COR-L47 (cell line): ENCODE data around the gene EIF4E1B.

Experiments used
- DNase-seq: peaks from one replicate; lab custom pipeline; 2025; lab: John Stamatoyannopoulos, UW

EIF4E1B gene

DNA sequence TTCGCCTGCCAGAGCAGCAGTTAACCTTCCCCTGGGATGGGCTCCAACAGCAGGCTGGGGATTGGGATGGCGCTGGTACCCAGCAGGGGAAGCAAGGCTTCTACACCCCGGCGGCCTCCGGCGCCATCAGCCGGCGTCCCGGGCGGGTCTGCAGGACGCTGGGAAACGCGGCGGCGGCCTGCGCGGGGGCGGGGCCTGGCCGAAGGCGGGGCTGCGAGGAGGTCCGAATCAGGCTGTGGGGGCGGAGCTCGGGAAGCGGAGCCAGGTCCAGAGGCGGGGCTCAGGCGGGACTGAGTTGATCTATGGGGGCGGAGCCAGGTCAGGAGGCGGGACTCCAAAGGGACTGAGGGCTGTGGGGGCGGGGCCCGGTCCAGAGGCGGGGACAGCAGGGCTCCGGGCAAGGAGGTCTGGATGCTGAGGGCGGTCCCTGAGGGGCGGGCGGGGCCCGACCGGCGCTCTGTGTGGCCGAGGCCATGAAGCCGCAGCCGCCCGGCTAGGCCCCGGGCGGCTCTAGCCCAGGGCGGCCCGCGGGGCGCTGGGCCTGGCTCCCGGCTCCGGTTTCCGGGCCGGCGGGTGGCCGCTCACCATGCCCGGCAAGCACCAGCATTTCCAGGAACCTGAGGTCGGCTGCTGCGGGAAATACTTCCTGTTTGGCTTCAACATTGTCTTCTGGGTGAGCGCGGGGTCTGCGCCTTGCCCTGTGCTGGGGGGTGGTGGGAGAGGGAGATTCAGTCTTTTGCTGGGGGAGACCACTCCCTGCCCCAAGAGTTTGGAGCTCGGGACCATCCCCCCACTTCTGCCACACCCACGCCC is 16.8 kb downstream of the EIF4E1B start, which contains the start of gene TSPAN17:
TSPAN17 (plus strand) TSS at position 455 of the 813 bp plus-strand sequence; CDS start at position 587, 132 bp downstream.
- peak; percentile 100 for DNase-seq

GRCh38 chr5:176647843-176648473 is 17.5 kb downstream of the EIF4E1B start:
- DNase-seq = peak; percentile 52

GRCh38 chr5:176648474-176649194 is 18.2 kb downstream of the EIF4E1B start:
- DNase-seq = no peak

GRCh38 chr5:176650354-176650884 is 19.9 kb downstream of the EIF4E1B start:
- peak; percentile 27 for DNase-seq

DNA sequence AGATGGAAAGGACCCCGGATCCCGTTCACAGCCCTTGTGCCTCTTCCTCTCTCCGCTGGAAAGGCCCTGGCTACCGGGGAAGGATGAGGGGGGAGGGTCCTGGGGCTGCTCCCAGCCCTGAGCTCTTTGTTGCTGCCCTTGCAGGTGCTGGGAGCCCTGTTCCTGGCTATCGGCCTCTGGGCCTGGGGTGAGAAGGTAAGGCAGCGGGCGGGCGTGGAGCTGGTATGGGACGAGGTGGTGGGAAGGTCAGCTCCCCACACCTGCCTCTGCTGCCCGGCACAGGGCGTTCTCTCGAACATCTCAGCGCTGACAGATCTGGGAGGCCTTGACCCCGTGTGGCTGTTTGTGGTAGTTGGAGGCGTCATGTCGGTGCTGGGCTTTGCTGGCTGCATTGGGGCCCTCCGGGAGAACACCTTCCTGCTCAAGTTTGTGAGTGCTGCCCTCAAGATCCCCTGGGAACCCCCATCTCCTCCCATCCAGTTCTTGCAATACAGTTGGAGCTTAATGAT is 21.1 kb downstream of the EIF4E1B start:
- no peak for DNase-seq

DNA sequence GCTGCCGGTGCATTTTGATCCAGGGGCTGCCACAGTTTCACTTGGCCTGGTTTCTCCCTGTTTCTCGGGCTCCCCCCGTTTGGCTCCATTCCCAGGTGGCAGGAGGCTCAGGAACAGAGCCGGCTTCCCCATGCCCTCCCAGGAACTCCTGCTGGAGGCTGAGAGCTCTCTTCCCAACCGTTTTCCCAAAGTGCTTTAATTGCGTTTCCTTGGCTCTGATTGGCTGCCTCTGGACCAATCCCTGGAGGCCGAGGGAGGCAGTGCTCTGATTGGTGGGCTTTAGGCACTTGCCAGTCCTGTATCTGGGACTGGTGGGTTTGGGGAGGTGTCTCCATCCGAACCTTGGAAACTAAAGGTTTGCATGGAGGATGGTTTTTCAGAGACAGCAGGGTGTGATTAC is 21.7 kb downstream of the EIF4E1B start:
- peak; percentile 28 for DNase-seq

GRCh38 chr5:176653401-176654385 is 23.2 kb downstream of the EIF4E1B start:
- no peak for DNase-seq

DNA sequence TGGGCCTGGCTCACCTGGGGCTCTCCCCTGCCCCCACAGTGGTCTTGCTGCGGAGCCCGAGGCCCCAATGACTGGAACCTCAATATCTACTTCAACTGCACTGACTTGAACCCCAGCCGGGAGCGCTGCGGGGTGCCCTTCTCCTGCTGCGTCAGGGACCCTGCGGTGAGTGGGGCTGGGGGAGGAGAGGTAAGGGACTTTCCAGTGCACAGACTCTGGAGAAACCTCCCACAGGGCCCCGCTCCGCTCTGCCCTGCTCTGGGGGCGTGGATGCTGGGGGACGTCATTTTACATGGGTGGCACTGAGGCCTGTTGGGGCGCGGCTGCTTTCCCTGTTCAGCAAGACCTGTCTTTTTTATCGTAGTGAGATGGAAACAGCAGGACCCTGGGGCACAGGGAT is 24.4 kb downstream of the EIF4E1B start:
- DNase-seq = no peak

GRCh38 chr5:176656467-176656990 is 26.1 kb downstream of the EIF4E1B start:
- no peak for DNase-seq

DNA sequence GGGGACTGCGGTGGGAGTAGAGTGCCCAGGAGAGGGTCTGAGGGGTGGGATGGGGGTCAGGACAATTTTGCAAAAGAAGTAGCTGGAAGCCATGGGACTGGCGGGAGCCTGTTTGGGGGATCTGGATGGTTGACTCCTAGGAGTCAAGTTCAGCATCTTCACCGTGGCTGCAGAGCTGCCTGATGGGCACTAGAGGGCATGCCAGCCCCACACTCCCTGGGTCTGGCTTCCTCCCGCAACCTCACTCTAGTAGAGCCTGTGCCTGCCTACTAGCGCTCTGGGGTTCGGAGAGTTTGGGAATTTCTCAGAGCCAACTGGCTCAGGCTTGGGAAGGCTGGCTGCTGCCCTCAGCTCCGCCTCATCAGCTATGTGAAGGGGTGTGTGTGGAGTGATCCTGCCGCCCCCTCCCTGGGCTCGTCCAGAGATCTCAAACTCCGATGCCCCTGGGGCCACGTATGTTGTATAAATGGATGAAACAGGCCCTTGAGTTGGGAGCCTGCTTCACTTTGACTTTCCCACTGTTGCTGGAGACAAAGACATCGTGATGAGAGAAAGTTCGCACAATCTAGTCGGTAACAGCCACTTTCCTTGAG is 27.6 kb downstream of the EIF4E1B start:
- DNase-seq = peak; percentile 65

GRCh38 chr5:176658817-176659511 is 28.5 kb downstream of the EIF4E1B start:
- no peak for DNase-seq

DNA sequence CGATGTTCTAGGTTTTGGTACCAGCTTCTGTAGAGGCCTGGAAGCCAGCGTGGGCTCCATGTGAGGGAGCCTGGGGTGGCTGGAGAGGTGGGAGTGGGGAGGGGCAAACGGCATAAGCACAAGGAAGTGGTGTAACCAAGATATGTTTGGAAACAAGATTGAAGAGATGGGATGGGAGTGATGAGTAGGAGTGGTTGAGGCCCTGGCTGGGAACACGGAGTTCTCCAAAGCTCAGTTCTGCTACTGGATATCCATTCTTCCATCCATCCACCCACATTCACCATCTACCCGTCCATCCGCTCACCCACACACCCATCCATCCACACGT is 29.0 kb downstream of the EIF4E1B start:
- no peak for DNase-seq

- DNase-seq = no peak
These were observed 29.5 kb downstream of the EIF4E1B start for GRCh38 chr5:176659860-176660461.

- DNase-seq = no peak
These were observed 30.0 kb downstream of the EIF4E1B start for GRCh38 chr5:176660530-176660859.

GRCh38 chr5:176660860-176661641 is 30.6 kb downstream of the EIF4E1B start:
- DNase-seq = peak; percentile 67

DNA sequence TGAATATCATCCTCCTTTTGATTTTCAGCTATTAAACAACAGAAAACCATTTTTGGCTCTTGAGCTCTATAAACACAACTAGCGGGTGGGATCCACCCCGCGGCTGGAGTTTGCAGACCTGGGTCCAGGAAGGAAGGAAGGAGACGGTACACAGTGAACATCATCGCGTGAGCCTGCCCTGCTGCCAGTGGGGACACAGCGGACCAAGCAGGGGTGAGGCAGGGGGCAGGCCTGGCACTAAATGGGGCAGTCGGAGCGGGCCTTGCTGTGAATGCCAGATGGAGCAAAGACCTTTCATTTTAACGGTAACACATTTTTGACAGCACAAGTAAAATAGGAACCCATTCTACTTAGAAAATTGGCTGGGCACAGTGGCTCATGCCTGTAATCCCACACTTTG is 31.2 kb downstream of the EIF4E1B start:
- no peak for DNase-seq

- DNase-seq = no peak
These were observed 32.2 kb downstream of the EIF4E1B start for GRCh38 chr5:176662371-176663333.

GRCh38 chr5:176663566-176663965 is 33.1 kb downstream of the EIF4E1B start:
- DNase-seq = no peak
